ENCODE data around the gene CALHM4. TPM values are rescaled to one million over a fixed set of nuclear protein-coding genes. Genes with fewer than 3 reads are reported as not detected.
"Not testable (repeated sequence)": the region's sequence is repeated elsewhere in the genome, so short reads cannot be mapped to it uniquely, and the experiment has no call there.

The CALHM4 gene
- total RNA-seq, 1 experiment from 2014 or later: not detected

GRCh38 chr6:116575227-116575626, 21.7 kb downstream of the CALHM4 start:
- no peak for DNase-seq (ENCODE audit: low read depth)

GRCh38 chr6:116577486-116577885, 23.9 kb downstream of the CALHM4 start:
- DNase-seq (ENCODE audit: low read depth): no peak

GRCh38 chr6:116578335-116578734, 24.8 kb downstream of the CALHM4 start:
- no peak for DNase-seq (ENCODE audit: low read depth)

GRCh38 chr6:116579143-116579542, 25.6 kb downstream of the CALHM4 start:
- no peak for DNase-seq (ENCODE audit: low read depth)

GRCh38 chr6:116580198-116580597, 26.6 kb downstream of the CALHM4 start:
- DNase-seq (ENCODE audit: low read depth): no peak

GRCh38 chr6:116586276-116586675, 32.7 kb downstream of the CALHM4 start:
- DNase-seq (ENCODE audit: low read depth): no peak

- no peak for DNase-seq (ENCODE audit: low read depth)
Measured at GRCh38 chr6:116586738-116587137, 33.2 kb downstream of the CALHM4 start.

GRCh38 chr6:116595247-116595646, 41.7 kb downstream of the CALHM4 start:
- no peak for DNase-seq (ENCODE audit: low read depth)

GRCh38 chr6:116596815-116597214, 43.3 kb downstream of the CALHM4 start:
- DNase-seq (ENCODE audit: low read depth): peak; percentile 15

GRCh38 chr6:116603916-116604315, 50.4 kb downstream of the CALHM4 start:
- DNase-seq (ENCODE audit: low read depth): not testable (repeated sequence)

GRCh38 chr6:116604868-116605267, 51.3 kb downstream of the CALHM4 start:
- not testable (repeated sequence) for DNase-seq (ENCODE audit: low read depth)

- DNase-seq (ENCODE audit: low read depth): no peak
Measured at GRCh38 chr6:116605935-116606334, 52.4 kb downstream of the CALHM4 start.

Other genes with a start within 250 kb of the CALHM4 start
- gene DSE, start 182.8 kb upstream of the CALHM4 start, total RNA-seq (2014; rRNA removed; shearing (Covaris generic)): 64.9 and 69.7 TPM in 2 replicates
- 9.6 and 19.8 TPM in 2 replicates for gene CALHM6, start 92.4 kb upstream of the CALHM4 start, total RNA-seq (2014; rRNA removed; shearing (Covaris generic))
- 4.1 and 4.7 TPM in 2 replicates for gene CALHM5, start 42.1 kb upstream of the CALHM4 start, total RNA-seq (2014; rRNA removed; shearing (Covaris generic))
- not detected in 2 replicates for gene TRAPPC3L, start 8.1 kb upstream of the CALHM4 start, total RNA-seq (2014; rRNA removed; shearing (Covaris generic))
- gene RWDD1, start 17.8 kb downstream of the CALHM4 start, total RNA-seq (2014; rRNA removed; shearing (Covaris generic)): 41.9 and 54.5 TPM in 2 replicates
- gene RSPH4A, start 62.7 kb downstream of the CALHM4 start, total RNA-seq (2014; rRNA removed; shearing (Covaris generic)): not detected in 2 replicates
- gene ZUP1, start 115.0 kb downstream of the CALHM4 start, total RNA-seq (2014; rRNA removed; shearing (Covaris generic)): 14.8 and 18.7 TPM in 2 replicates
- 7.2 and 8.1 TPM in 2 replicates for gene KPNA5, start 127.5 kb downstream of the CALHM4 start, total RNA-seq (2014; rRNA removed; shearing (Covaris generic))
- not detected in 2 replicates for gene FAM162B, start 212.0 kb downstream of the CALHM4 start, total RNA-seq (2014; rRNA removed; shearing (Covaris generic))

All from RPMI7951 (cell line).